Measurements from ENCODE around the gene SYNPR. TPM values are rescaled to one million over a fixed set of nuclear protein-coding genes. Genes with fewer than 3 reads are reported as not detected.

Gene SYNPR
- polyA plus RNA-seq, 1 donor from 2014 or later: 2.0 TPM

DNA sequence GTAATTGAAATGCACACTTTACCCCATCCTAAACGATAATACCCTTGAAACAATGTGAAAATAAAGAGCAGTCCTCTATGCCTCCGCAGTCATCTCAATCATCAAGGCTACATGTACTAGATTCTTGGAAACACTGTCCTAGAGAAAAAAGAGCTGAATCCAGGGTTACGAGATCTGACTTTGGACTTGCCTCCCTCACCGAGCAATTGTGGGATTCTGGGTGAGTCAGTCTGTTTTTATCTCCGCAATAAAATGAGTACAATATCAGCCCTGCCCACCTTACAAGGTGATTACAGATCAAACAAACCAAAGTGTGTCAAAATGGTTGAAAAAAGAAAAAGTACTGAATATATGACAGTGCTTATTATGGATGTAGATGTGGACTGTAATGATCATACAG lies 222.1 kb downstream of the SYNPR start:
- H3K27me3 ChIP-seq (ENCODE audit: insufficient read depth, low read depth, low read length): no peaks in the 10 kb centered on the region

DNA sequence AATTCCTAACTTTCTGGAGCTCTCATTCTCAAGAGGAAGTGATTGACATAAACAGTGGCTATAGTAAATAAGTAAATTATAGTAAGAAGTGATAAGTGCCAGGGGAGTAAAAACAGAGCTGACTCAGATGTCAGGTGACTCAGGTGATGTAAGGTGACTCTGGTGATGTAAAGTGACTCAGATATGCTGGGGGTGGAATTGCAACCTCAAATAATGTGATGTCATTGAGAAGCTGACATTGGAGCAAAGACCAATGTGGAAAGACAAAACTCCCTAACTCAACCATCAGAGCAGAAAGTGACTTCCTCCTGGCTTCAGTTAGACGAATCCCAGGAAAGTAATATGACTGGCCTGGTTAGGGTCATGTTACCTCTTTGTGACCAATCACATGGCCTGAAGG lies 230.2 kb downstream of the SYNPR start:
- no peak overlapping the region for H3K4me2 ChIP-seq (ENCODE audit: low read length)
- no peaks in the 10 kb centered on the region for H3K9me3 ChIP-seq (ENCODE audit: low read length)
- H3K27ac ChIP-seq (ENCODE audit: low read length): no peak overlapping the region
- H3F3A ChIP-seq (ENCODE audit: insufficient read depth, low read length, poor library complexity, severe bottlenecking): no peaks in the 10 kb centered on the region
- no peaks in the 10 kb centered on the region for H3K36me3 ChIP-seq (ENCODE audit: insufficient read depth, low read length)
- H3K9ac ChIP-seq (ENCODE audit: low read length): no peak overlapping the region
- no peak overlapping the region for H3K4me3 ChIP-seq (ENCODE audit: low read length)
- no peaks in the 10 kb centered on the region for H4K20me1 ChIP-seq (ENCODE audit: insufficient read depth)
- no peaks in the 10 kb centered on the region for H3K9me2 ChIP-seq (ENCODE audit: insufficient read depth, low read length)
- H3K27me3 ChIP-seq (ENCODE audit: insufficient read depth, low read depth, low read length): no peaks in the 10 kb centered on the region
- H2AFZ ChIP-seq (ENCODE audit: low read depth, low read length): no peak overlapping the region
- H3K79me2 ChIP-seq (replicated peaks; ENCODE audit: insufficient read depth, low read length): no peaks in the 10 kb centered on the region
- TF ChIP-seq POLR2AphosphoS5 (IDR thresholded peaks at IDR 0.05): no peak
- TF ChIP-seq RAD21 (conservative IDR thresholded peaks at IDR 0.05): no peak
- TF ChIP-seq MXI1 (conservative IDR thresholded peaks at IDR 0.05; ENCODE audit: poor library complexity, severe bottlenecking): no peak
- no peak for TF ChIP-seq SMC3 (conservative IDR thresholded peaks at IDR 0.05; ENCODE audit: poor library complexity)
- TF ChIP-seq TAF1 (IDR thresholded peaks at IDR 0.05; ENCODE audit: low read depth): no peak
- TF ChIP-seq, protein P1, sequence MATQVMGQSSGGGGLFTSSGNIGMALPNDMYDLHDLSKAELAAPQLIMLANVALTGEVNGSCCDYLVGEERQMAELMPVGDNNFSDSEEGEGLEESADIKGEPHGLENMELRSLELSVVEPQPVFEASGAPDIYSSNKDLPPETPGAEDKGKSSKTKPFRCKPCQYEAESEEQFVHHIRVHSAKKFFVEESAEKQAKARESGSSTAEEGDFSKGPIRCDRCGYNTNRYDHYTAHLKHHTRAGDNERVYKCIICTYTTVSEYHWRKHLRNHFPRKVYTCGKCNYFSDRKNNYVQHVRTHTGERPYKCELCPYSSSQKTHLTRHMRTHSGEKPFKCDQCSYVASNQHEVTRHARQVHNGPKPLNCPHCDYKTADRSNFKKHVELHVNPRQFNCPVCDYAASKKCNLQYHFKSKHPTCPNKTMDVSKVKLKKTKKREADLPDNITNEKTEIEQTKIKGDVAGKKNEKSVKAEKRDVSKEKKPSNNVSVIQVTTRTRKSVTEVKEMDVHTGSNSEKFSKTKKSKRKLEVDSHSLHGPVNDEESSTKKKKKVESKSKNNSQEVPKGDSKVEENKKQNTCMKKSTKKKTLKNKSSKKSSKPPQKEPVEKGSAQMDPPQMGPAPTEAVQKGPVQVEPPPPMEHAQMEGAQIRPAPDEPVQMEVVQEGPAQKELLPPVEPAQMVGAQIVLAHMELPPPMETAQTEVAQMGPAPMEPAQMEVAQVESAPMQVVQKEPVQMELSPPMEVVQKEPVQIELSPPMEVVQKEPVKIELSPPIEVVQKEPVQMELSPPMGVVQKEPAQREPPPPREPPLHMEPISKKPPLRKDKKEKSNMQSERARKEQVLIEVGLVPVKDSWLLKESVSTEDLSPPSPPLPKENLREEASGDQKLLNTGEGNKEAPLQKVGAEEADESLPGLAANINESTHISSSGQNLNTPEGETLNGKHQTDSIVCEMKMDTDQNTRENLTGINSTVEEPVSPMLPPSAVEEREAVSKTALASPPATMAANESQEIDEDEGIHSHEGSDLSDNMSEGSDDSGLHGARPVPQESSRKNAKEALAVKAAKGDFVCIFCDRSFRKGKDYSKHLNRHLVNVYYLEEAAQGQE (IDR thresholded peaks at IDR 0.05; ENCODE audit: borderline replicate concordance): no peak
- no peak for TF ChIP-seq EP300 (conservative IDR thresholded peaks at IDR 0.05; ENCODE audit: poor library complexity, severe bottlenecking)

More for the DNA sequence above, 222.1 kb downstream of the SYNPR start:
- Histone ChIP-seq H3K79me2 (replicated peaks; ENCODE audit: insufficient read depth, low read length) (no peaks in the 10 kb centered on the region), H4K20me1 (ENCODE audit: insufficient read depth) (no peaks in the 10 kb centered on the region), H3K9me2 (ENCODE audit: insufficient read depth, low read length) (no peaks in the 10 kb centered on the region), H3K4me2 (ENCODE audit: low read length) (no peak overlapping the region), H3K4me3 (ENCODE audit: low read length) (no peak overlapping the region), H3K9me3 (ENCODE audit: low read length) (no peaks in the 10 kb centered on the region), H2AFZ (ENCODE audit: low read depth, low read length) (no peak overlapping the region), H3K9ac (ENCODE audit: low read length) (no peak overlapping the region), H3K36me3 (ENCODE audit: insufficient read depth, low read length) (no peaks in the 10 kb centered on the region), H3K27ac (ENCODE audit: low read length) (no peak overlapping the region), H3F3A (ENCODE audit: insufficient read depth, low read length, poor library complexity, severe bottlenecking) (no peaks in the 10 kb centered on the region)
- TF ChIP-seq MXI1 (conservative IDR thresholded peaks at IDR 0.05; ENCODE audit: poor library complexity, severe bottlenecking) (no peak), TAF1 (IDR thresholded peaks at IDR 0.05; ENCODE audit: low read depth) (no peak), RAD21 (conservative IDR thresholded peaks at IDR 0.05) (no peak), POLR2AphosphoS5 (IDR thresholded peaks at IDR 0.05) (no peak), SMC3 (conservative IDR thresholded peaks at IDR 0.05; ENCODE audit: poor library complexity) (no peak), EP300 (conservative IDR thresholded peaks at IDR 0.05; ENCODE audit: poor library complexity, severe bottlenecking) (no peak), EZH2 (IDR thresholded peaks at IDR 0.05; ENCODE audit: borderline replicate concordance, insufficient read depth, low read length, poor library complexity, severe bottlenecking) (no peak)
- TF ChIP-seq, protein P1 (IDR thresholded peaks at IDR 0.05; ENCODE audit: borderline replicate concordance): no peak
